ENCODE results near the gene ATP11B. TPM values are rescaled to one million over a fixed set of nuclear protein-coding genes. Genes with fewer than 3 reads are reported as not detected.

The ATP11B gene
- total and polyA plus RNA-seq, 2 of the 8 experiments (the other 6 are each of a cell fraction or from before 2014, with no cell fraction given) = 5.1 to 26.5 TPM

DNA sequence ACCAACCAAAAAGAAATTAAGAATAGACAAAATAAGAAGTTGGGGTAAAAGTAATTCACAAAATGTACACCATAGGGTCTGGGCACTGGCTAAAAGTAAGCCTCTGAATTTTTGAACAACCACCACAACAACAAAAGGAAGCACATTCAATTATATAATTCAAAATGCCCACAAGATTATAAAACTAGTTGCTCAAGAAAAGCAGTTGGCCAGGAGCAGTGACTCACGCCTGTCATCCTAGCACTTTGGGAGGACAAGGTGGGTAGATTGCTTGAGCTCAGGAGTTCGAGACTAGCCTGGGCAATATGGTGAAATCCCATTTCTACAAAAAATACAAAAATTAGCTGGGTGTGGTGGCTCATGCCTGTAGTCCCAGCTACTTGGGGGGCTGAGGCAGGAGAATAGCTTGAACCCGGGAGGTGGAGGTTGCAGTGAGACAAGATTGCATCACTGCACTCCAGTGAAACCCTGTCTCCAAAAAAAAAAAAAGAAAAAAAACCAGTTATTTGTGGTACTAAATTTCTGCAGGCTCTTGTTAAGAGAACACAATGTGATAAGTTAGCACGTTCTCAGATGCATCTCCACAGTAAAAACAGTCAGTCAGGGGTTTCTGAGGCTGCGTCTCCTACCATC is 6.6 kb upstream of the ATP11B start (continued):
- TF ChIP-seq, protein P1, sequence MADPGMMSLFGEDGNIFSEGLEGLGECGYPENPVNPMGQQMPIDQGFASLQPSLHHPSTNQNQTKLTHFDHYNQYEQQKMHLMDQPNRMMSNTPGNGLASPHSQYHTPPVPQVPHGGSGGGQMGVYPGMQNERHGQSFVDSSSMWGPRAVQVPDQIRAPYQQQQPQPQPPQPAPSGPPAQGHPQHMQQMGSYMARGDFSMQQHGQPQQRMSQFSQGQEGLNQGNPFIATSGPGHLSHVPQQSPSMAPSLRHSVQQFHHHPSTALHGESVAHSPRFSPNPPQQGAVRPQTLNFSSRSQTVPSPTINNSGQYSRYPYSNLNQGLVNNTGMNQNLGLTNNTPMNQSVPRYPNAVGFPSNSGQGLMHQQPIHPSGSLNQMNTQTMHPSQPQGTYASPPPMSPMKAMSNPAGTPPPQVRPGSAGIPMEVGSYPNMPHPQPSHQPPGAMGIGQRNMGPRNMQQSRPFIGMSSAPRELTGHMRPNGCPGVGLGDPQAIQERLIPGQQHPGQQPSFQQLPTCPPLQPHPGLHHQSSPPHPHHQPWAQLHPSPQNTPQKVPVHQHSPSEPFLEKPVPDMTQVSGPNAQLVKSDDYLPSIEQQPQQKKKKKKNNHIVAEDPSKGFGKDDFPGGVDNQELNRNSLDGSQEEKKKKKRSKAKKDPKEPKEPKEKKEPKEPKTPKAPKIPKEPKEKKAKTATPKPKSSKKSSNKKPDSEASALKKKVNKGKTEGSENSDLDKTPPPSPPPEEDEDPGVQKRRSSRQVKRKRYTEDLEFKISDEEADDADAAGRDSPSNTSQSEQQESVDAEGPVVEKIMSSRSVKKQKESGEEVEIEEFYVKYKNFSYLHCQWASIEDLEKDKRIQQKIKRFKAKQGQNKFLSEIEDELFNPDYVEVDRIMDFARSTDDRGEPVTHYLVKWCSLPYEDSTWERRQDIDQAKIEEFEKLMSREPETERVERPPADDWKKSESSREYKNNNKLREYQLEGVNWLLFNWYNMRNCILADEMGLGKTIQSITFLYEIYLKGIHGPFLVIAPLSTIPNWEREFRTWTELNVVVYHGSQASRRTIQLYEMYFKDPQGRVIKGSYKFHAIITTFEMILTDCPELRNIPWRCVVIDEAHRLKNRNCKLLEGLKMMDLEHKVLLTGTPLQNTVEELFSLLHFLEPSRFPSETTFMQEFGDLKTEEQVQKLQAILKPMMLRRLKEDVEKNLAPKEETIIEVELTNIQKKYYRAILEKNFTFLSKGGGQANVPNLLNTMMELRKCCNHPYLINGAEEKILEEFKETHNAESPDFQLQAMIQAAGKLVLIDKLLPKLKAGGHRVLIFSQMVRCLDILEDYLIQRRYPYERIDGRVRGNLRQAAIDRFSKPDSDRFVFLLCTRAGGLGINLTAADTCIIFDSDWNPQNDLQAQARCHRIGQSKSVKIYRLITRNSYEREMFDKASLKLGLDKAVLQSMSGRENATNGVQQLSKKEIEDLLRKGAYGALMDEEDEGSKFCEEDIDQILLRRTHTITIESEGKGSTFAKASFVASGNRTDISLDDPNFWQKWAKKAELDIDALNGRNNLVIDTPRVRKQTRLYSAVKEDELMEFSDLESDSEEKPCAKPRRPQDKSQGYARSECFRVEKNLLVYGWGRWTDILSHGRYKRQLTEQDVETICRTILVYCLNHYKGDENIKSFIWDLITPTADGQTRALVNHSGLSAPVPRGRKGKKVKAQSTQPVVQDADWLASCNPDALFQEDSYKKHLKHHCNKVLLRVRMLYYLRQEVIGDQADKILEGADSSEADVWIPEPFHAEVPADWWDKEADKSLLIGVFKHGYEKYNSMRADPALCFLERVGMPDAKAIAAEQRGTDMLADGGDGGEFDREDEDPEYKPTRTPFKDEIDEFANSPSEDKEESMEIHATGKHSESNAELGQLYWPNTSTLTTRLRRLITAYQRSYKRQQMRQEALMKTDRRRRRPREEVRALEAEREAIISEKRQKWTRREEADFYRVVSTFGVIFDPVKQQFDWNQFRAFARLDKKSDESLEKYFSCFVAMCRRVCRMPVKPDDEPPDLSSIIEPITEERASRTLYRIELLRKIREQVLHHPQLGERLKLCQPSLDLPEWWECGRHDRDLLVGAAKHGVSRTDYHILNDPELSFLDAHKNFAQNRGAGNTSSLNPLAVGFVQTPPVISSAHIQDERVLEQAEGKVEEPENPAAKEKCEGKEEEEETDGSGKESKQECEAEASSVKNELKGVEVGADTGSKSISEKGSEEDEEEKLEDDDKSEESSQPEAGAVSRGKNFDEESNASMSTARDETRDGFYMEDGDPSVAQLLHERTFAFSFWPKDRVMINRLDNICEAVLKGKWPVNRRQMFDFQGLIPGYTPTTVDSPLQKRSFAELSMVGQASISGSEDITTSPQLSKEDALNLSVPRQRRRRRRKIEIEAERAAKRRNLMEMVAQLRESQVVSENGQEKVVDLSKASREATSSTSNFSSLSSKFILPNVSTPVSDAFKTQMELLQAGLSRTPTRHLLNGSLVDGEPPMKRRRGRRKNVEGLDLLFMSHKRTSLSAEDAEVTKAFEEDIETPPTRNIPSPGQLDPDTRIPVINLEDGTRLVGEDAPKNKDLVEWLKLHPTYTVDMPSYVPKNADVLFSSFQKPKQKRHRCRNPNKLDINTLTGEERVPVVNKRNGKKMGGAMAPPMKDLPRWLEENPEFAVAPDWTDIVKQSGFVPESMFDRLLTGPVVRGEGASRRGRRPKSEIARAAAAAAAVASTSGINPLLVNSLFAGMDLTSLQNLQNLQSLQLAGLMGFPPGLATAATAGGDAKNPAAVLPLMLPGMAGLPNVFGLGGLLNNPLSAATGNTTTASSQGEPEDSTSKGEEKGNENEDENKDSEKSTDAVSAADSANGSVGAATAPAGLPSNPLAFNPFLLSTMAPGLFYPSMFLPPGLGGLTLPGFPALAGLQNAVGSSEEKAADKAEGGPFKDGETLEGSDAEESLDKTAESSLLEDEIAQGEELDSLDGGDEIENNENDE (IDR thresholded peaks at IDR 0.05; ENCODE audit: insufficient replicate concordance, low read length) = no peak
- TF ChIP-seq EGR1 (IDR thresholded peaks at IDR 0.05; ENCODE audit: borderline replicate concordance, low read depth, low read length) (no peak), YY1 (IDR thresholded peaks at IDR 0.05; ENCODE audit: low read depth, low read length) (no peak), ZNF274 (IDR thresholded peaks at IDR 0.05; ENCODE audit: borderline replicate concordance, extremely low read depth, low read length) (no peak), MAFK (IDR thresholded peaks at IDR 0.05; ENCODE audit: low read depth, low read length) (no peak), BRCA1 (IDR thresholded peaks at IDR 0.05; ENCODE audit: low read depth, low read length) (no peak), JUND (IDR thresholded peaks at IDR 0.05; ENCODE audit: low read length) (no peak), JUN (IDR thresholded peaks at IDR 0.05; ENCODE audit: low read depth, low read length) (no peak), CBX8 (IDR thresholded peaks at IDR 0.05; ENCODE audit: borderline replicate concordance, low read depth, low read length) (no peak), HDAC2 (IDR thresholded peaks at IDR 0.05; ENCODE audit: borderline replicate concordance in 1 of 2, low read depth in 2 of 2, low read length in 2 of 2) (no peak), TEAD4 (IDR thresholded peaks at IDR 0.05; ENCODE audit: low read depth, low read length) (no peak), SIRT6 (IDR thresholded peaks at IDR 0.05; ENCODE audit: low read length) (no peak)

Data from H1 (cell line).